HG02610 (cell line): Measurements from ENCODE around the gene TRIO.
A peak's percentile ranks its signal among the peaks of the same experiment; 100 is the strongest.

Experiments
- ATAC-seq: cut with Tn5 transposase; IDR thresholded peaks from one replicate; pipeline ENCODE4 v1.9.1; 2021; ENCODE audit warnings: mild to moderate bottlenecking, moderate library complexity; ENCODE audit not compliant: unreplicated experiment

TRIO gene

DNA sequence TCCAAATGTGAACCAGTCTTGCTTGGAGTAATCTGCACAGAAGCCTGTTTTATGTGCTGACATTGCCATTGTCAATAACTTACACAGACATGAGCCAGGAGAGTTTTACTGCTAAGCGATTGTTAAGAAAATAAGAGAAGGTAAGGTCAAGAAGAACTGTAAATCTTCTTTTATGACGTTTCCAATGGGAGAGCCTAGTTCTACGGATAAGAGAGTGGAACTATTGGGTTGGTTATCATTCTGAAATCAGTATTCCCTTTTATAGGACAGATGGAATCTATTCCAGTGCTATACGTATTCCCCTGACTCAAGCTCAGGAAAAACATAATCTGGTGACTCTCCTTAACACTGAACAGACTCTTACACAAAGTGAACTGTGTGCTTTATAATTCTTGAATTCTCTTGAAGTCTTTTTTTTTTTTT is 300.5 kb downstream of the TRIO start:
- no peak for ATAC-seq

GRCh38 chr5:14444161-14444560 is 301.0 kb downstream of the TRIO start:
- ATAC-seq, result no peak

DNA sequence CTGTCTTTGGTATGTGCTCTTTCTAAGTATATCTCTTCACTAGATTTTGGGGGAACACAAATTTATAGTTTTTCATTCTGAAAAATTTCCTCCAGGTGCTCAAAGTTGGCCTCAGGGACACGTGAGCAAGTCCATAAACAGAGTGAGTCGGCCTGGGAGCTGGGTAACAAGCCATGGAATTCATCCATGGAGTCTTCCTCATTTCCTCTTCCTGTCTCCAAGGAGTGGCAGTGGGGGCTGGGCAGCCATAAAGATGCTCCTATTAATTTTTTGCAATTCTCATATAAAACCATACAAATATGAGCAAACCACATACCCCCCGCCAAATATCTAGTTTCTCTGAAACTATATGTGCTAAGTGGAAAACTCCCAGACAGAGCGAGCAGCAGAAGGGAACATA is 301.9 kb downstream of the TRIO start:
- no peak for ATAC-seq

- ATAC-seq, result no peak
Observed at GRCh38 chr5:14445576-14446290, 302.6 kb downstream of the TRIO start.

DNA sequence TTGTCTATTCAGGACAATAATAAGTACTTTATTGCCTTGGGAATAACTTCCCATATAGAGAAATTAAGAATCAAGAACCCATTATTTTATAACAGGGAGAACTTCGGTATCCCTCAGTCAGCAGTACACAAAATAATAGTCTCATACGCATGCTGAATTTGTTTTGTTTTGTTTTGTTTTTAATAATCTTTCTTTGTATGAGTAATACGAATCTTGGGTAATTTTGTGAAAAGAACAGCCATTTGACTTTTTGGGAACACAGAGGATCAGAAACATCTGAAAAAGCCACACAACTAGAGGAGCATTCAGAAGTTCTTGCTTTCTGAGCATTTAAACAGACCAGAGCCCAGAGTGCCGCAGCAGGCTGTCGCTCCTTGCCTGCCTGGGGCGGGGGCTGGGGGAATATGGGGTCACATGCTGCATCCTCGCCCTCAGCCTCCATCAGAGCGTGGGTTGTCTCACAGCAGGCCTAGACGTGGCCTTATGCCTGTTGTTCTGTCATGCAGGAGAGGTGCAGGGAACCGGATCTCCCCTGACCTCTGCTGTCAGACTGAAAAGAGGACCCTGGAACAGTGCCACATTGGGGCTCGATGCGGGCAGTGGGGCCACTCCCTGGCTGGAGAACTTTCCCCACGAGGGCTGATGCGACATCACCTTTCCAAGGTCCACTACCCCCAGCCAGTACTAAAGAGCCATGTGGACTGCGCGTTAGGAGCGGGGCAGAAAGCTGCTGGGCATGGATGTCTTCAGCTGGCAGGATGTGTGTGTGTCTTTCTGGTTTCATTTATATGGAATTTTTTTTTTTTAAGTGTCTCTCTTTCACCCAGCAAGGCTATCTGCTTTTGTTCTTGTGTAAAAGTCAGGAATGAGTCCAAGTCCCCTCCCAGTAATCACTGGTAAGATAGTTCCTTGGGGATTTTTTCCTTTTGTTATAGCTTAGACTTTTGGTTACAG is 305.1 kb downstream of the TRIO start:
- peak; percentile 85 for ATAC-seq

DNA sequence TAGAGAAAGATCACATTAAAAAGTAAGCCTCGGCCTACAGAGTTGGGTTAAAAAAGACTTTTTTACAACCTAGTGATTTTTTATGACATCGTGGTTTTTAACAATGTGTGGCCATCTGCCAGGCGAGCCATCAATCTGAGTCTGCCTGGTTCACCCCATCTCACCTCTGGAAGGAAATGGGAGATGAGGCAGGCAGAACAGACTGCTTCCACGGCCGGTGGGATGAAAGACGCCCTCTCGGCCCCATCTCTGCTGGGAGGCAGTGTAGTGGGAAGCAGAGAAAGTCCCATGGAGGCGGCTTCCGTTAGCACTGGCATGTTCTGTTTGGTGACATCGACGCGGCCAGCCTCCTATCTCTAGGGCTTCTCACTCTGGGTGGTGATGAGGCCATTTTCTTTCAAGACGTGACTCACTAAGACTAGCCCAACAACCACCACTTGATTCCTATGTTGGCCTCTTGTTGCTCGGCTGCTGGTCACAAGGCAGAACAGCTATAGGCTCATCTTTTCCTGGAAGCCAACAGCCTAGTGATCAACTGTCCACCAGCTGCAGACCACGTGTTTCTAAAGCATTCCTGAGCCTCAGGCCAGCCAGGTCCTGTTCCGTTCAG is 306.0 kb downstream of the TRIO start:
- no peak for ATAC-seq

- no peak for ATAC-seq
Observed at GRCh38 chr5:14450018-14450524, 306.9 kb downstream of the TRIO start.

GRCh38 chr5:14450742-14451141 is 307.6 kb downstream of the TRIO start:
- ATAC-seq, result no peak

- no peak for ATAC-seq
Observed at GRCh38 chr5:14451871-14452270, 308.7 kb downstream of the TRIO start.

- ATAC-seq, result no peak
Observed at GRCh38 chr5:14452685-14453454, 309.7 kb downstream of the TRIO start.

- no peak for ATAC-seq
Observed at GRCh38 chr5:14453481-14453880, 310.3 kb downstream of the TRIO start.

DNA sequence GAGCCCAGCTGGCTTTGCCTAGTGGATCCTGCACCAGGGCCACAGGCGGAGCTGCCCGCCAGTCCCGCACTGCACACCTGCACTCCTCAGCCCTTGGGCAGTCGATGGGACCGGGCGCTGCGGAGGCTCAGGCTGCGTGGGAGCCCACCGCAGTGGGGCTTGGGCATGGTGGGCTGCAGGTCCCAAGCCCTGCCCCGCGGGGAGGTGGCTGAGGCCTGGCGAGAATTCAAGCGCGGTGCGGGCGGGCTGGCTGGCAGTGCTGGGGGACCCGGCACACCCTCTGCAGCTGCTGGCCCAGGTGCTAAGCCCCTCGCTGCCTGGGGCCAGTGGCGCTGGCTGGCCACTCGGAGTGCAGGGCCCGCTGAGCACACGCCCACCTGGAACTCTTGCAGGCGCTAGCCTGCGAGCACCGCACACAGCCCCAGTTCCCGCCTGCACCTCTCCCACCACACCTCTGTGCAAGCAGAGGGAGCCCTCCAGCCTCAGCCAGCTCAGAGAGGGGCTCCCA is 312.7 kb downstream of the TRIO start:
- ATAC-seq, result no peak

DNA sequence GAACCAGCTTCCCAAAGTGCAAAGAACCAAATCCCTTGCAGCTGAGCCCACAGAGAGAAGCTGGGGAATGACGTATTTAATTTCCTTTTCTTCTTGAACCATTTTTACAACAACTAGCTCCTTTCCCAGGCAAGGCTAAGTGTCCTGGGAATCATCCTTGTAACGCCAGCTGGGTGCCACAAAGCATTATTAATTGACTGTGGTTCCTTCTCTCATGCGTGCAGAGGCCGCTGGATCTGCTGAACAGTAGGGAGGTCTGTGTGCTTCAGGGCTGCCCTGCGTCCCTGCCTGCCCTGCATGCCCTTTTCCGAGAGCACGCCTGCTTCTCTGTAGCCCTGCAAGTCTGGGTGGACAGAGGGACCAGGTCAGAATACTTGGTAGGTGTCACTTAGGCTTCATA is 314.3 kb downstream of the TRIO start:
- ATAC-seq, result no peak

DNA sequence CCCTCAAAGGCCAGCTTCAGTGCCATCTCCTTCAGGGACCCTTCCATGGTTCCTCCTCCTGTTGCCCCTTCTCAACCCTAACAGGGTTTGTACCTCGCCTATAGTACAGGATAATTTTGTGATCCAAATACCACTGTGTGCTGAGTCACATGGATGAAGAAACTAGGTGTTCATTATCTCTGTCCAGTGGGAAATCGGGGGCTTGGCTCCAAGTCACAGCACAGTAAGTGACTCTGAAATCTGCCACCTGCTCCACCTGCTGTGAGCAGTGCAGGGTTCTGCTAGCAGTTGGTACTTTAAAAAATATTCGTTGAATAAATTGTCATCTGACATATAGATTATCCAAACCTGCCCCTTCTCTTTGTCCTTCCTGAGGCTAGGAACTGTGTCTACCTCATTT is 315.3 kb downstream of the TRIO start:
- no peak for ATAC-seq

DNA sequence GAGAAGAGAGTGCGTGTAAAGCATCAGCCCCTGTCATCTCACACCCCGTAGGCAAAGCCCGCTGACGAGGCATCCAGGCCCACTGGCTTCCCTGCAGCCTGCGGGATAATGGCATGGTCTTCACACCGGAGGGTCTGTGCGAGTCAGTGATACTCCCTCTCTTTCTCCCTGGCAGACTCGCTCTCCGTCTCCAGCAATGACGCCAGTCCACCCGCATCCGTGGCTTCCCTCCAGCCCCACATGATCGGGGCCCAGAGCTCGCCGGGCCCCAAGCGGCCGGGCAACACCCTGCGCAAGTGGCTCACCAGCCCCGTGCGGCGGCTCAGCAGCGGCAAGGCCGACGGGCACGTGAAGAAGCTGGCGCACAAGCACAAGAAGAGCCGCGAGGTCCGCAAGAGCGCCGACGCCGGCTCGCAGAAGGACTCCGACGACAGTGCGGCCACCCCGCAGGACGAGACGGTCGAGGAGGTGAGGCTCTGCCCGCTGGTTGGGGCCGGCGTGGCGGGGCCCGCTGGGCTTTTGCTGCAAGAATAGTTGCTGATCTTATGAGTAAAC is 317.8 kb downstream of the TRIO start:
- ATAC-seq, result no peak

DNA sequence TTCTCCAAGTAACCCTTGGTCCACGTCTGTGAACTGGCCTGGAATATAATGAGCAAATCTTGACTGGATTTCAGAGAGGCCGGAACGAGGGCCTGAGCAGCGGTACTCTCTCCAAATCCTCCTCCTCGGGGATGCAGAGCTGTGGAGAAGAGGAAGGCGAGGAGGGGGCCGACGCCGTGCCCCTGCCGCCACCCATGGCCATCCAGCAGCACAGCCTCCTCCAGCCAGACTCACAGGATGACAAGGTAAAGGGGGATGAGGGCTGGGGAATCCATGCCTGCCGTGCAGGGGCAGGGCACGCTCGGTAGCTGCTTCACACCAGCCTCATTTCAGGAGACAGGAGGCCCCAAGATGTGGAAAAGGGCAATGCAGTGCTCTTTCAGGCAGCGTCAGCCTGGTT is 319.5 kb downstream of the TRIO start:
- ATAC-seq, result no peak

- no peak for ATAC-seq
Observed at GRCh38 chr5:14463629-14464028, 320.5 kb downstream of the TRIO start.

- no peak for ATAC-seq
Observed at GRCh38 chr5:14464096-14464495, 321.0 kb downstream of the TRIO start.

DNA sequence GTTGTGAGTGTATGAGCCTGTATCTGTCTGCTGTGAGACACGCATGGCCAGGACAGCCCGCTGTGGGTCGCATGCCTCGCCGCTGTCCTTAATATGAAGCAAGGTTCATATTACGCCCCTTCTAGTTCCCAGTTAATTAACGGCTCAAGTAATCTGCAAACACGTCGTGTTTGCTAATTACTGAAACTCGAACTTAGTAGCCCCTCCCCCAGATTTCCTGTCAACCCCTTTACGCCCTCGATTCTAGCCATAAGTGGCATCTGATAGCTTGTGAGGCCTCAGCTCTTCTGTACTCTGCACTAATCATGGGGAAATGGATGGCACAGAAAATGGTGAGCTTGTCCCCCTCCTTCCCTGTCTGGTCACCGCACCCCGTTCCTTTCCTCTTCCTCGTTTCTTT is 321.5 kb downstream of the TRIO start:
- no peak for ATAC-seq

- no peak for ATAC-seq
Observed at GRCh38 chr5:14465116-14465515, 322.0 kb downstream of the TRIO start.
